Measurements from ENCODE around the gene DNAJC6.
A peak's percentile ranks its signal among the peaks of the same experiment; 100 is the strongest.

Gene DNAJC6

GRCh38 chr1:65393928-65394327, 84.6 kb downstream of the DNAJC6 start:
- no peaks in the 10 kb centered on the region for H3K27me3 Mint-ChIP-seq
- no peak overlapping the region for H3K4me3 Mint-ChIP-seq
- no peak for ATAC-seq
- peaks cover 35% of the 10 kb centered on the region for H3K4me1 Mint-ChIP-seq
- DNase-seq: no peak
- H3K27ac Mint-ChIP-seq: peak overlapping the region; percentile 24
- no peaks in the 10 kb centered on the region for H3K9me3 Mint-ChIP-seq
- peaks cover 2% of the 10 kb centered on the region for H3K36me3 Mint-ChIP-seq (ENCODE audit: low read depth)

- Mint-ChIP-seq H3K36me3 (ENCODE audit: low read depth) (no peaks in the 10 kb centered on the region), H3K27me3 (no peaks in the 10 kb centered on the region), H3K9me3 (no peaks in the 10 kb centered on the region), H3K4me3 (no peak overlapping the region), H3K27ac (peak overlapping the region; percentile 29), H3K4me1 (peaks cover 33% of the 10 kb centered on the region)
- no peak for DNase-seq
- peak; percentile 25 for ATAC-seq
These were observed 86.7 kb downstream of the DNAJC6 start for GRCh38 chr1:65395887-65396612.

DNA sequence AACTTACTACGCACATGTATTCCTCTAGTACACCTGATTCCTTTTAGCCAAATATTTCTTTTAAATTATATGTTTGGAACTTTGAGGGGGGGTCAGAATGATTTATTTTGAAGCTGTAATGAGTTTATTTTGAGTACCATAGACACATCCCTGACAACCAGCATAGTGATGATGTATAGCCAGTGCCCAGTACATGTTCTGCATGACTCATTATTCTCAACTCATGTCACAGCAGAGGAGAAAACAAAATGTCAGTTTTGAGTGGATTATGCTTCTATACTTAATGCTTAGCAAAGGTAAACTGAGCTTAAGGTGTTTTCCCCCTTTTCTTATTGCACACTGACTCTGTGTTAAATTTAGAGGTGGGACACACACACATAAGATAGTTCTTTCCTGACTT, 88.7 kb downstream of the DNAJC6 start:
- no peak for ATAC-seq

GRCh38 chr1:65399003-65399402, 89.7 kb downstream of the DNAJC6 start:
- Mint-ChIP-seq H3K4me1 (peaks cover 20% of the 10 kb centered on the region), H3K36me3 (ENCODE audit: low read depth) (no peaks in the 10 kb centered on the region), H3K27me3 (no peaks in the 10 kb centered on the region), H3K27ac (no peak overlapping the region), H3K4me3 (no peak overlapping the region), H3K9me3 (no peaks in the 10 kb centered on the region)
- no peak for DNase-seq
- ATAC-seq: no peak

More for the DNA sequence above, 88.7 kb downstream of the DNAJC6 start:
- Mint-ChIP-seq H3K27ac (no peak overlapping the region), H3K4me3 (no peak overlapping the region), H3K36me3 (ENCODE audit: low read depth) (no peaks in the 10 kb centered on the region), H3K4me1 (peaks cover 29% of the 10 kb centered on the region), H3K9me3 (no peaks in the 10 kb centered on the region), H3K27me3 (no peaks in the 10 kb centered on the region)
- no peak for DNase-seq

GRCh38 chr1:65401612-65402011, 92.3 kb downstream of the DNAJC6 start:
- DNase-seq: no peak
- Mint-ChIP-seq H3K27ac (no peak overlapping the region), H3K36me3 (ENCODE audit: low read depth) (peaks cover 2% of the 10 kb centered on the region), H3K9me3 (no peaks in the 10 kb centered on the region), H3K27me3 (no peaks in the 10 kb centered on the region), H3K4me3 (no peak overlapping the region), H3K4me1 (no peaks in the 10 kb centered on the region)
- ATAC-seq: no peak

DNA sequence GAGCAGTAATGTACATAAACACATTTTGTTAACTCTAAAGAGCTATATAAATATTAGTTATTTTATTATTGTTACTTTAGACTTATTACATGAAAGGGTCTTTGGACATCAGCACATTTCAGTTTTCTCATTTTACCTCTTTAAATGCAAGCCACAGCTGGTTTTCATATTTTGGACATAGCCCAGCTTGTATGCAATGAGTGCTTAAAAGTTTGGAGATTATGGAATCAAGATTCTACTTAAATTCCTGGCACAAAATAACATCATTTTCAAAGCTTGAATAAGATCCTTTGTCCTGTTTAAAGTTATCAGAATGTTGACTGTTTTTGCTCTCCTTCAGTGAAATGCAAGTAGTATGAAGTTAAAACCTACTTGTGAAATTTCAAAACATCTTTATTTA, 95.6 kb downstream of the DNAJC6 start:
- Mint-ChIP-seq H3K36me3 (ENCODE audit: low read depth) (peaks cover 8% of the 10 kb centered on the region), H3K4me3 (no peak overlapping the region), H3K27me3 (peaks cover 4% of the 10 kb centered on the region), H3K9me3 (peaks cover 4% of the 10 kb centered on the region), H3K27ac (no peak overlapping the region), H3K4me1 (no peaks in the 10 kb centered on the region)
- ATAC-seq: no peak
- no peak for DNase-seq

- DNase-seq (no peak), ATAC-seq (no peak)
- H3K36me3 Mint-ChIP-seq (ENCODE audit: low read depth): peaks cover 10% of the 10 kb centered on the region
- H3K9me3 Mint-ChIP-seq: peaks cover 5% of the 10 kb centered on the region
- H3K27me3 Mint-ChIP-seq: peaks cover 4% of the 10 kb centered on the region
- H3K4me1 Mint-ChIP-seq: peaks cover 2% of the 10 kb centered on the region
- no peak overlapping the region for H3K4me3 Mint-ChIP-seq
- no peak overlapping the region for H3K27ac Mint-ChIP-seq
These were observed 98.5 kb downstream of the DNAJC6 start for GRCh38 chr1:65407877-65408276.

GRCh38 chr1:65409314-65409713, 100.0 kb downstream of the DNAJC6 start:
- H3K4me3 Mint-ChIP-seq: no peak overlapping the region
- no peak for ATAC-seq
- peaks cover 10% of the 10 kb centered on the region for H3K36me3 Mint-ChIP-seq (ENCODE audit: low read depth)
- peaks cover 5% of the 10 kb centered on the region for H3K9me3 Mint-ChIP-seq
- H3K27ac Mint-ChIP-seq: no peak overlapping the region
- H3K27me3 Mint-ChIP-seq: peaks cover 4% of the 10 kb centered on the region
- peaks cover 2% of the 10 kb centered on the region for H3K4me1 Mint-ChIP-seq
- no peak for DNase-seq

- DNase-seq (no peak), ATAC-seq (no peak)
- Mint-ChIP-seq H3K4me3 (no peak overlapping the region), H3K36me3 (ENCODE audit: low read depth) (peaks cover 10% of the 10 kb centered on the region), H3K9me3 (peaks cover 5% of the 10 kb centered on the region), H3K27me3 (peaks cover 4% of the 10 kb centered on the region), H3K4me1 (peaks cover 2% of the 10 kb centered on the region), H3K27ac (no peak overlapping the region)
These were observed 100.5 kb downstream of the DNAJC6 start for GRCh38 chr1:65409816-65410326.

GRCh38 chr1:65412256-65412983, 103.1 kb downstream of the DNAJC6 start:
- ATAC-seq: peak; percentile 46
- no peak for DNase-seq
- H3K4me1 Mint-ChIP-seq: peaks cover 2% of the 10 kb centered on the region
- H3K27me3 Mint-ChIP-seq: peaks cover 4% of the 10 kb centered on the region
- H3K36me3 Mint-ChIP-seq (ENCODE audit: low read depth): peaks cover 8% of the 10 kb centered on the region
- H3K9me3 Mint-ChIP-seq: peaks cover 5% of the 10 kb centered on the region
- no peak overlapping the region for H3K4me3 Mint-ChIP-seq
- no peak overlapping the region for H3K27ac Mint-ChIP-seq

DNA sequence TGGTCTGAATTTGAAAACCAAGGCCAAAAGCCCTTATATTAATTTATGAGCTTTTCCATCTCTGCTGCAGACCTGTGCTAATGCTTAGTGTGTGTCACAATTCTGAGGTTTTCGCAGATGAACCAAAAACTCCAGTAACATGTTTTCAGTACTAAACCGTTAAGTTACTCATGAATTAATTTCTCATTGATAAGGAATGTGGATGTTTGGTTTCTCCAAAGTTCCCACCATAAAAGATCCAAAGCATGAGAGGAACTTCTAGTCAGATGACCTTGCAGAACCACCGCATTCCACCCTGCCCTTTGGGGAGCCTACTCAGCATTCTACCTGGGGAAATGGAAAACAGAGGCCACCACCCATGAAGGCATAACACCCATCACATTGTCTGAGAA, 103.6 kb downstream of the DNAJC6 start:
- H3K27me3 Mint-ChIP-seq: peaks cover 4% of the 10 kb centered on the region
- H3K4me1 Mint-ChIP-seq: peaks cover 2% of the 10 kb centered on the region
- H3K36me3 Mint-ChIP-seq (ENCODE audit: low read depth): peaks cover 8% of the 10 kb centered on the region
- H3K9me3 Mint-ChIP-seq: peaks cover 5% of the 10 kb centered on the region
- DNase-seq (no peak), ATAC-seq (no peak)
- no peak overlapping the region for H3K4me3 Mint-ChIP-seq
- no peak overlapping the region for H3K27ac Mint-ChIP-seq

DNA sequence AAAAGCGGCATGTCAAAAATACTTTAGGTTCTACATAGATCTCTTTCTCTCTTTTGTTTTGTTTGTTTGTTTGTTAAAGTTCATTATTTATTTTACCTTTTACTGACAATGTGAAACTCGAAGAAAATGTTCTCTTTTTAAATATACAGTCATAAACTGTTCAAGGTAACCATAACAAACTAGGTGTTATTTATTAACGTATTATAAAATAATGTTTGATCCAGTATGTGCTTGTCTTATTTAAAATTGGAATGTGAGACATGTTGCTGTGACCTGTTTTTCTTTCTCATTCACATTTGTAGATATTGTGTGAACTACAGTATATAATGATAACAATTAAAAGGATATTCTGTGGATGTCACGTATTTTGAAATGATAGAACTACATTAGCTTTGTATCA, 105.2 kb downstream of the DNAJC6 start:
- DNase-seq: no peak
- ATAC-seq: no peak
- Mint-ChIP-seq H3K4me1 (peaks cover 7% of the 10 kb centered on the region), H3K36me3 (ENCODE audit: low read depth) (peaks cover 6% of the 10 kb centered on the region), H3K27ac (no peak overlapping the region), H3K9me3 (peaks cover 5% of the 10 kb centered on the region), H3K27me3 (peaks cover 4% of the 10 kb centered on the region), H3K4me3 (no peak overlapping the region)

DNA sequence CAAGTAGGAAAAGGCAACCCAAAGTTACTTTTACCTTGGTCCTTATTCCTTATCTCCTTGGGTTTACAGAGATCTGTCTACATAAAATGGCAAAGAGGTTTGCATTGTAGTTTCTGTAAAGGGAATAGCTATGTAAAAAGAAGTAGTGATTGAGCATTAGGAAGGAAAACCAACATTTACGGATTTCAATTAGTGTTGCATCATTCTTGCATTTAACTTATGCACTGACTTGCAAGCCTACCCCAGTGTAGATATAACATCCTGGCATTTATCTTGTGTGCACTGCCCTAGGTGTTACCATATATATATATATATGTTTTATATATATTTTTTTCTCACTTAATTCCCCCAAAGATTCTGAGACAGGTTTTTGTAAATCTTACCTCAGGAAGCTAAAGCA, 107.4 kb downstream of the DNAJC6 start:
- Mint-ChIP-seq H3K4me1 (peaks cover 11% of the 10 kb centered on the region), H3K36me3 (ENCODE audit: low read depth) (peaks cover 2% of the 10 kb centered on the region), H3K4me3 (no peak overlapping the region), H3K9me3 (no peaks in the 10 kb centered on the region), H3K27me3 (no peaks in the 10 kb centered on the region), H3K27ac (no peak overlapping the region)
- ATAC-seq (no peak), DNase-seq (no peak)

DNA sequence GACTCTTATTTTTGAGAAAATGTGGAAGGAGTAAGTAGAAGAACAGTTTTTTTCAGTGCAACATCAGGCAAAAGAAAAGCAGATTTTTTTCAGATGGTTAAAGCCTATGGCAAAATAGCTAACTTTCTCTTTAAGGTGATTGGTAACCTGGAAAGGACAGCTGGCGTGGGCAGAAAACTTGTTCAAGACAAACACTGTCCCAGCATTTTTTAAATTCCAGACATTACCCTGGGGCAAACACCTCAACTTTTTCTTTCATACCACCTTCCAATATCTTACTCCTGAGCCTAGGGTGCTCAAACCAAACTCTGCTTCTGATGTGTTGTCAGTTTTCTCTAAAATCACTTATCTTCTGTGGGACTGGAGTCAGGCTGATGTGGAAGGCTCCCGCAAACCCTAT, 108.4 kb downstream of the DNAJC6 start:
- H3K27me3 Mint-ChIP-seq: no peaks in the 10 kb centered on the region
- ATAC-seq (no peak), DNase-seq (no peak)
- no peak overlapping the region for H3K4me3 Mint-ChIP-seq
- H3K36me3 Mint-ChIP-seq (ENCODE audit: low read depth): no peaks in the 10 kb centered on the region
- no peaks in the 10 kb centered on the region for H3K9me3 Mint-ChIP-seq
- H3K27ac Mint-ChIP-seq: no peak overlapping the region
- peaks cover 10% of the 10 kb centered on the region for H3K4me1 Mint-ChIP-seq

- Mint-ChIP-seq H3K9me3 (no peaks in the 10 kb centered on the region), H3K27ac (no peak overlapping the region), H3K4me1 (peaks cover 10% of the 10 kb centered on the region), H3K36me3 (ENCODE audit: low read depth) (no peaks in the 10 kb centered on the region), H3K27me3 (no peaks in the 10 kb centered on the region), H3K4me3 (no peak overlapping the region)
- no peak for DNase-seq
- ATAC-seq: no peak
These were observed 109.3 kb downstream of the DNAJC6 start for GRCh38 chr1:65418522-65419185.
